H1 (cell line): ENCODE results near the gene SMAD1. TPM values are rescaled to one million over a fixed set of nuclear protein-coding genes. Genes with fewer than 3 reads are reported as not detected.

Source experiments
- CTCF ChIA-PET: fragments of 300-600 bp; sonication (Branson Sonifier 250); formaldehyde crosslinking; loops from one replicate; lab custom pipeline; 2021; ENCODE audit not compliant: partially characterized antibody; lab: Charles Lee
- POLR2A ChIA-PET: fragments of 300-600 bp; sonication (Branson Sonifier 250); formaldehyde crosslinking; loops from one replicate; lab custom pipeline; 2021; ENCODE audit warnings: inconsistent platforms; ENCODE audit not compliant: partially characterized antibody; lab: Charles Lee
- DNase-seq, 2 experiments: peaks; one replicate each; pipeline versions ENCODE4 v3.0.0 to v3.0.0-alpha.2; 2010 to 2022; ENCODE audit warnings: low spot score in 2 of 2, low read depth in 1 of 2, mixed read lengths in 1 of 2
- FAIRE-seq: peaks from 2 replicates; lab custom pipeline; 2011; peaks lifted over from hg19 to GRCh38; lab: Jason Lieb, UNC
- H2AFZ ChIP-seq: 2 replicates; pipeline ENCODE4 v1.8.1; 2012; ENCODE audit warnings: low read length, inconsistent platforms
- H2AK5ac ChIP-seq: 2 replicates; pipeline ENCODE4 v1.6.1; 2013; ENCODE audit warnings: low read depth, low read length
- H2BK120ac ChIP-seq: replicated peaks from 2 replicates; pipeline ENCODE3; 2013; ENCODE audit warnings: low read depth, low read length, inconsistent platforms
- H2BK12ac ChIP-seq: 2 replicates; pipeline ENCODE4 v1.6.1; 2013; ENCODE audit warnings: low read depth, low read length
- H2BK15ac ChIP-seq: 2 replicates; pipeline ENCODE4 v1.6.1; 2013; ENCODE audit warnings: low read length
- H2BK20ac ChIP-seq: 2 replicates; pipeline ENCODE4 v1.6.1; 2013; ENCODE audit warnings: low read length
- H2BK5ac ChIP-seq: 2 replicates; pipeline ENCODE4 v1.6.1; 2013; ENCODE audit warnings: low read depth, low read length
- H3K14ac ChIP-seq: 2 replicates; pipeline ENCODE4 v1.6.1; 2013; ENCODE audit warnings: inconsistent platforms; ENCODE audit not compliant: insufficient read length
- H3K18ac ChIP-seq: 2 replicates; pipeline ENCODE4 v1.6.1; 2013; ENCODE audit warnings: low read length; ENCODE audit errors: extremely low read depth
- H3K23ac ChIP-seq: 2 replicates; pipeline ENCODE4 v1.6.1; 2013; ENCODE audit warnings: inconsistent platforms; ENCODE audit not compliant: insufficient read length
- H3K23me2 ChIP-seq: 2 replicates; pipeline ENCODE4 v1.6.1; 2013; ENCODE audit warnings: low read depth, low read length
- H3K27ac ChIP-seq: 2 replicates; pipeline ENCODE4 v1.6.1; 2011; ENCODE audit warnings: low read depth, low read length, inconsistent platforms
- H3K27me3 ChIP-seq, 4 experiments: replicated peaks in 1 of 4; 1 replicate in 1 of 4; 2 replicates in 3 of 4; pipeline versions ENCODE4 v1.6.1 to v1.8.1; 2011 to 2013; ENCODE audit warnings: low read length in 3 of 4, mild to moderate bottlenecking in 3 of 4, inconsistent platforms in 2 of 4, mixed read lengths in 2 of 4, moderate library complexity in 1 of 4; ENCODE audit not compliant: control insufficient read depth in 3 of 4, insufficient read depth in 3 of 4; ENCODE audit errors: extremely low read depth in 1 of 4
- H3K36me3 ChIP-seq, 4 experiments: 2 replicates each; pipeline versions ENCODE4 v1.6.1 to v1.8.1; 2011 to 2013; ENCODE audit warnings: mild to moderate bottlenecking in 4 of 4, low read length in 3 of 4, moderate library complexity in 2 of 4, control low read depth in 1 of 4, inconsistent platforms in 1 of 4; ENCODE audit not compliant: insufficient read depth in 4 of 4, control insufficient read depth in 2 of 4
- H3K4ac ChIP-seq: replicated peaks from 2 replicates; pipeline ENCODE3; 2013; ENCODE audit warnings: low read length, low read depth, mixed read lengths, inconsistent platforms; ENCODE audit not compliant: insufficient read length
- H3K4me1 ChIP-seq, 4 experiments: replicated peaks in 1 of 4; 1 replicate in 1 of 4; 2 replicates in 3 of 4; pipeline versions ENCODE4 v1.6.1 to v1.8.1; 2011 to 2013; ENCODE audit warnings: low read length in 3 of 4, inconsistent platforms in 2 of 4, mixed read lengths in 1 of 4; ENCODE audit not compliant: insufficient read depth in 4 of 4, control insufficient read depth in 3 of 4
- H3K4me2 ChIP-seq, 2 experiments: 2 replicates each; pipeline versions ENCODE4 v1.6.1 to v1.8.1; 2011 to 2013; ENCODE audit warnings: low read depth in 2 of 2, low read length in 2 of 2, control low read depth in 1 of 2, inconsistent platforms in 1 of 2, mild to moderate bottlenecking in 1 of 2; ENCODE audit not compliant: insufficient read depth in 1 of 2
- H3K4me3 ChIP-seq, 4 experiments: fragments of 200-600, 300-600 bp in 1 of 4; sonication (generic), shearing (Covaris generic), sonication (Bioruptor Twin) in 1 of 4; 2 replicates each; pipeline versions ENCODE4 v1.5.1 to v1.8.1; 2011 to 2016; ENCODE audit warnings: low read length in 4 of 4, low read depth in 3 of 4, control low read depth in 2 of 4, inconsistent platforms in 2 of 4, mild to moderate bottlenecking in 2 of 4, mixed read lengths in 1 of 4, moderate library complexity in 1 of 4; ENCODE audit not compliant: insufficient read depth in 2 of 4; ENCODE audit errors: extremely low read depth in 1 of 4
- H3K56ac ChIP-seq: replicated peaks from 2 replicates; pipeline ENCODE3; 2013; ENCODE audit warnings: low read depth, mild to moderate bottlenecking, mixed read lengths, low read length, inconsistent platforms; ENCODE audit not compliant: insufficient read length
- H3K79me1 ChIP-seq: 2 replicates; pipeline ENCODE4 v1.6.1; 2013; ENCODE audit warnings: low read depth, low read length, control low read depth
- H3K79me2 ChIP-seq, 2 experiments: 2 replicates each; pipeline versions ENCODE4 v1.6.1 to v1.8.1; 2012 to 2013; ENCODE audit warnings: low read length in 2 of 2, mild to moderate bottlenecking in 2 of 2, inconsistent platforms in 1 of 2; ENCODE audit not compliant: insufficient read depth in 2 of 2, control insufficient read depth in 1 of 2
- H3K9ac ChIP-seq, 4 experiments: replicated peaks in 1 of 4; 1 replicate in 1 of 4; 2 replicates in 3 of 4; pipeline versions ENCODE4 v1.6.1 to v1.8.1; 2011 to 2013; ENCODE audit warnings: low read depth in 3 of 4, low read length in 3 of 4, control low read depth in 2 of 4, mild to moderate bottlenecking in 2 of 4, moderate library complexity in 2 of 4, inconsistent platforms in 1 of 4; ENCODE audit errors: extremely low read depth in 1 of 4
- H3K9me3 ChIP-seq, 2 experiments: 2 replicates each; pipeline versions ENCODE4 v1.6.1 to v1.8.1; 2012 to 2013; ENCODE audit warnings: mild to moderate bottlenecking in 2 of 2, moderate library complexity in 2 of 2, control low read depth in 1 of 2, inconsistent platforms in 1 of 2, low read depth in 1 of 2, low read length in 1 of 2, mixed read lengths in 1 of 2; ENCODE audit not compliant: insufficient read depth in 2 of 2
- H4K20me1 ChIP-seq, 2 experiments: replicated peaks in 1 of 2; 2 replicates each; pipeline versions ENCODE3 to v1.8.1; 2011 to 2013; ENCODE audit warnings: inconsistent platforms in 2 of 2, low read length in 2 of 2, mild to moderate bottlenecking in 1 of 2; ENCODE audit not compliant: insufficient read depth in 2 of 2, control insufficient read depth in 1 of 2
- H4K5ac ChIP-seq: 2 replicates; pipeline ENCODE4 v1.6.1; 2013; ENCODE audit warnings: low read length, low read depth, mixed read lengths, inconsistent platforms; ENCODE audit not compliant: insufficient read length
- H4K8ac ChIP-seq: 2 replicates; pipeline ENCODE4 v1.8.0; 2013; ENCODE audit warnings: mild to moderate bottlenecking, moderate library complexity, low read length, inconsistent platforms; ENCODE audit not compliant: insufficient read depth; ENCODE audit errors: extremely low read depth
- H4K91ac ChIP-seq: replicated peaks from 2 replicates; pipeline ENCODE3; 2013; ENCODE audit warnings: low read length, mixed read lengths, inconsistent platforms; ENCODE audit not compliant: insufficient read length
- BCL11A ChIP-seq, 2 experiments: IDR thresholded peaks; one replicate each; pipeline ENCODE4 v1.6.1; 2011; ENCODE audit warnings: low read depth in 2 of 2, low read length in 2 of 2, mild to moderate bottlenecking in 2 of 2
- BRCA1 ChIP-seq: IDR thresholded peaks from 2 replicates; pipeline ENCODE4 v1.6.1; 2012; ENCODE audit warnings: low read depth, low read length, improper control_type of control experiment
- CBX5 ChIP-seq: fragments of 300-800, 300-1000 bp; sonication (generic); IDR thresholded peaks from 2 replicates; pipeline ENCODE4 v1.7.1; 2016; ENCODE audit warnings: antibody characterized with exemption, low read length, low read depth
- CHD1 ChIP-seq: IDR thresholded peaks from 2 replicates; pipeline ENCODE4 v1.6.1; 2012; ENCODE audit warnings: low read depth, low read length, improper control_type of control experiment
- CREB1 ChIP-seq: IDR thresholded peaks from 2 replicates; pipeline ENCODE4 v1.6.1; 2012; ENCODE audit warnings: inconsistent platforms
- CTBP2 ChIP-seq: IDR thresholded peaks from 2 replicates; pipeline ENCODE4 v1.7.0; 2011; ENCODE audit warnings: borderline replicate concordance, mild to moderate bottlenecking, moderate library complexity, mixed read lengths, low read length; ENCODE audit not compliant: insufficient read depth, insufficient read length
- GTF2F1 ChIP-seq: IDR thresholded peaks from 2 replicates; pipeline ENCODE4 v1.6.1; 2012; ENCODE audit warnings: low read depth, low read length, improper control_type of control experiment, borderline replicate concordance
- HDAC2 ChIP-seq, 2 experiments: fragments of 300-600 bp in 1 of 2; sonication (generic) in 1 of 2; IDR thresholded peaks; 2 replicates each; pipeline ENCODE4 v1.6.1; 2011 to 2012; ENCODE audit warnings: low read depth in 2 of 2, low read length in 2 of 2, mild to moderate bottlenecking in 2 of 2, moderate library complexity in 2 of 2, borderline replicate concordance in 1 of 2, inconsistent platforms in 1 of 2
- JUN ChIP-seq: IDR thresholded peaks from 2 replicates; pipeline ENCODE4 v1.6.1; 2011; ENCODE audit warnings: low read depth, mild to moderate bottlenecking, improper control_type of control experiment, low read length
- RFX5 ChIP-seq: IDR thresholded peaks from 2 replicates; pipeline ENCODE4 v1.6.1; 2011; ENCODE audit warnings: low read depth, low read length, improper control_type of control experiment, borderline replicate concordance
- SIRT6 ChIP-seq: IDR thresholded peaks from one replicate; pipeline ENCODE4 v1.7.1; 2012; ENCODE audit warnings: low read length, inconsistent platforms
- SP4 ChIP-seq: IDR thresholded peaks from 2 replicates; pipeline ENCODE4 v1.6.1; 2012; ENCODE audit warnings: low read length, inconsistent platforms
- SRF ChIP-seq: IDR thresholded peaks from 2 replicates; pipeline ENCODE4 v1.6.1; 2011; ENCODE audit warnings: mild to moderate bottlenecking, low read depth, low read length, moderate library complexity
- TCF12 ChIP-seq: IDR thresholded peaks from 2 replicates; pipeline ENCODE4 v1.6.1; 2011; ENCODE audit warnings: low read depth, mild to moderate bottlenecking, low read length
- TEAD4 ChIP-seq: IDR thresholded peaks from 2 replicates; pipeline ENCODE4 v1.6.1; 2012; ENCODE audit warnings: low read depth, low read length, inconsistent platforms, mixed read lengths
- ZNF274 ChIP-seq: IDR thresholded peaks from 2 replicates; pipeline ENCODE4 v1.7.0; 2012; ENCODE audit warnings: low read length, borderline replicate concordance; ENCODE audit errors: extremely low read depth
- WGBS, 2 experiments: shearing (Covaris generic) in 1 of 2; methylation state at CpG; one replicate each; pipeline versions ENCODE4 v1.1.6 to v1.1.7; 2013 to 2015; ENCODE audit warnings: low lambda C conversion rate in 2 of 2, mixed read lengths in 2 of 2, inconsistent platforms in 1 of 2, low coverage in 1 of 2, missing lambda C conversion rate in 1 of 2; ENCODE audit not compliant: insufficient replicate concordance in 2 of 2, insufficient coverage in 1 of 2, insufficient read length in 1 of 2; ENCODE audit errors: extremely low coverage in 1 of 2, missing lambda C conversion rate in 1 of 2; 5-methylcytosine and 5-hydroxymethylcytosine counted together
- polyA plus RNA-seq, 7 experiments: library from polyadenylated mRNA; depleted of rRNA in 3 of 7; stranded (reverse) in 5 of 7; unstranded in 2 of 7; fragments of >200 nt in 5 of 7; fragments of 200-250 nt in 2 of 7; gene quantifications; 1 replicate in 5 of 7; 2 replicates in 1 of 7; 4 replicates in 1 of 7; pipeline versions ENCODE4 v1.2.1 to v1.2.3, GENCODE V29; 2011 to 2013; ENCODE audit warnings: missing spikeins in 2 of 7, mixed read lengths in 2 of 7
- total RNA-seq: library from RNA; stranded (reverse); fragmentation: NEBNext Ultra II Directional; extraction: Animal tissue kit (Norgen Biotek cat#: 25700); gene quantifications from 2 replicates; pipeline ENCODE4 v1.2.1, GENCODE V29; 2021

SMAD1 gene
- total and polyA plus RNA-seq, 2 of the 8 experiments (the other 6 are each of a cell fraction or from before 2014, with no cell fraction given) = 22.6 to 25.3 TPM

GRCh38 chr4:145530189-145530588 is 48.5 kb downstream of the SMAD1 start:
- no peak overlapping the region for H2AFZ ChIP-seq
- H2BK20ac ChIP-seq = no peak overlapping the region
- H3K56ac ChIP-seq = no peak overlapping the region
- peaks cover 0 to 10% of the 10 kb centered on the region in 2 experiments; a peak in 2 of 4 replicates for H3K79me2 ChIP-seq
- H3K4ac ChIP-seq = no peak overlapping the region
- POLR2A ChIA-PET = no interaction called here
- no peak overlapping the region for H4K8ac ChIP-seq
- H3K4me1 ChIP-seq = peaks cover 0 to 6% (median 0%) of the 10 kb centered on the region in 4 experiments; a peak in 3 of 7 replicates
- no peaks in the 10 kb centered on the region for H3K27me3 ChIP-seq
- H3K23ac ChIP-seq = no peak overlapping the region
- H3K18ac ChIP-seq = no peak overlapping the region
- no peak overlapping the region for H3K27ac ChIP-seq
- H3K23me2 ChIP-seq = no peaks in the 10 kb centered on the region
- CTCF ChIA-PET = no interaction called here
- no peaks in the 10 kb centered on the region for H3K9me3 ChIP-seq
- DNase-seq (no peak), FAIRE-seq (no peak)
- H3K36me3 ChIP-seq = no peaks in the 10 kb centered on the region
- no peak overlapping the region for H3K14ac ChIP-seq
- H3K4me3 ChIP-seq = no peak overlapping the region
- no peak overlapping the region for H4K5ac ChIP-seq
- 94% methylated on average over 2 of the region's 2 CpGs; no CpG with 5 or more reads in 1 of the 2 experiments for WGBS, 2 experiments
- H3K4me2 ChIP-seq = no peak overlapping the region
- no peak overlapping the region for H2BK5ac ChIP-seq
- H2BK15ac ChIP-seq = no peak overlapping the region
- no peak overlapping the region for H2AK5ac ChIP-seq
- H2BK120ac ChIP-seq = no peak overlapping the region
- H3K9ac ChIP-seq = no peak overlapping the region
- no peak overlapping the region for H2BK12ac ChIP-seq
- H4K91ac ChIP-seq = no peak overlapping the region
- no peaks in the 10 kb centered on the region; the same call in 1 of the 2 replicates for H3K79me1 ChIP-seq
- H4K20me1 ChIP-seq = no peaks in the 10 kb centered on the region
- no peak for TF ChIP-seq CHD1
- no peak for TF ChIP-seq BCL11A (IDR thresholded peaks at IDR 0.05; ENCODE audit: low read depth in 2 of 2, low read length in 2 of 2)
- TF ChIP-seq TEAD4 = no peak
- TF ChIP-seq GTF2F1 = no peak
- no peak for TF ChIP-seq SRF
- TF ChIP-seq JUN = no peak
- TF ChIP-seq RFX5 = no peak
- TF ChIP-seq TCF12 = no peak
- no peak for TF ChIP-seq CREB1
- TF ChIP-seq ZNF274 = no peak
- TF ChIP-seq CBX5 = no peak
- TF ChIP-seq BRCA1 = no peak
- no peak for TF ChIP-seq SIRT6
- TF ChIP-seq SP4 = no peak
- TF ChIP-seq HDAC2 (IDR thresholded peaks at IDR 0.05; ENCODE audit: borderline replicate concordance in 1 of 2, low read depth in 2 of 2, low read length in 2 of 2) = no peak
- TF ChIP-seq CTBP2 = no peak
